Measurements from ENCODE around the gene AKAP6.
A peak's percentile ranks its signal among the peaks of the same experiment; 100 is the strongest.

The AKAP6 gene

GRCh38 chr14:32824195-32824594 is 495.1 kb downstream of the AKAP6 start:
- H3K9ac ChIP-seq (ENCODE audit: low read depth, low read length) = no peak overlapping the region
- H3K36me3 ChIP-seq (ENCODE audit: insufficient read depth, low read length) = no peaks in the 10 kb centered on the region
- H3K4me2 ChIP-seq (ENCODE audit: low read length) = no peak overlapping the region
- H3K27me3 ChIP-seq (ENCODE audit: control insufficient read depth, insufficient read depth, low read length) = no peaks in the 10 kb centered on the region
- peaks cover 17% of the 10 kb centered on the region for H3K4me1 ChIP-seq (ENCODE audit: control insufficient read depth, insufficient read depth, low read length)
- no peaks in the 10 kb centered on the region for H3K9me3 ChIP-seq (replicated peaks; ENCODE audit: low read length)
- H3K4me3 ChIP-seq (ENCODE audit: low read length) = no peak overlapping the region

- H3K36me3 ChIP-seq (ENCODE audit: insufficient read depth, low read length) = no peaks in the 10 kb centered on the region
- H3K4me2 ChIP-seq (ENCODE audit: low read length) = no peak overlapping the region
- H3K4me3 ChIP-seq (ENCODE audit: low read length) = no peak overlapping the region
- no peaks in the 10 kb centered on the region for H3K9me3 ChIP-seq (replicated peaks; ENCODE audit: low read length)
- H3K9ac ChIP-seq (ENCODE audit: low read depth, low read length) = no peak overlapping the region
- H3K27me3 ChIP-seq (ENCODE audit: control insufficient read depth, insufficient read depth, low read length) = no peaks in the 10 kb centered on the region
- peaks cover 17% of the 10 kb centered on the region for H3K4me1 ChIP-seq (ENCODE audit: control insufficient read depth, insufficient read depth, low read length)
These were observed 496.0 kb downstream of the AKAP6 start for GRCh38 chr14:32825058-32825457.

GRCh38 chr14:32826404-32827082 is 497.4 kb downstream of the AKAP6 start:
- no peak overlapping the region for H3K4me3 ChIP-seq (ENCODE audit: low read length)
- H3K4me1 ChIP-seq (ENCODE audit: control insufficient read depth, insufficient read depth, low read length) = peaks cover 16% of the 10 kb centered on the region
- H3K27me3 ChIP-seq (ENCODE audit: control insufficient read depth, insufficient read depth, low read length) = no peaks in the 10 kb centered on the region
- no peaks in the 10 kb centered on the region for H3K36me3 ChIP-seq (ENCODE audit: insufficient read depth, low read length)
- H3K9ac ChIP-seq (ENCODE audit: low read depth, low read length) = no peak overlapping the region
- peak overlapping the region; percentile 53 for H3K4me2 ChIP-seq (ENCODE audit: low read length)
- H3K9me3 ChIP-seq (replicated peaks; ENCODE audit: low read length) = no peaks in the 10 kb centered on the region

GRCh38 chr14:32827514-32827913 is 498.4 kb downstream of the AKAP6 start:
- no peak overlapping the region for H3K4me3 ChIP-seq (ENCODE audit: low read length)
- peaks cover 12% of the 10 kb centered on the region for H3K4me1 ChIP-seq (ENCODE audit: control insufficient read depth, insufficient read depth, low read length)
- H3K27me3 ChIP-seq (ENCODE audit: control insufficient read depth, insufficient read depth, low read length) = no peaks in the 10 kb centered on the region
- no peaks in the 10 kb centered on the region for H3K36me3 ChIP-seq (ENCODE audit: insufficient read depth, low read length)
- no peak overlapping the region for H3K9ac ChIP-seq (ENCODE audit: low read depth, low read length)
- no peak overlapping the region for H3K4me2 ChIP-seq (ENCODE audit: low read length)
- no peaks in the 10 kb centered on the region for H3K9me3 ChIP-seq (replicated peaks; ENCODE audit: low read length)

- Histone ChIP-seq H3K27me3 (ENCODE audit: control insufficient read depth, insufficient read depth, low read length) (no peaks in the 10 kb centered on the region), H3K36me3 (ENCODE audit: insufficient read depth, low read length) (no peaks in the 10 kb centered on the region), H3K4me3 (ENCODE audit: low read length) (no peak overlapping the region), H3K4me1 (ENCODE audit: control insufficient read depth, insufficient read depth, low read length) (no peaks in the 10 kb centered on the region), H3K4me2 (ENCODE audit: low read length) (no peak overlapping the region), H3K9me3 (replicated peaks; ENCODE audit: low read length) (no peaks in the 10 kb centered on the region), H3K9ac (ENCODE audit: low read depth, low read length) (no peak overlapping the region)
These were observed 506.8 kb downstream of the AKAP6 start for GRCh38 chr14:32835924-32836323.

- no peaks in the 10 kb centered on the region for H3K27me3 ChIP-seq (ENCODE audit: control insufficient read depth, insufficient read depth, low read length)
- H3K4me1 ChIP-seq (ENCODE audit: control insufficient read depth, insufficient read depth, low read length) = peaks cover 7% of the 10 kb centered on the region
- H3K4me2 ChIP-seq (ENCODE audit: low read length) = no peak overlapping the region
- H3K4me3 ChIP-seq (ENCODE audit: low read length) = no peak overlapping the region
- no peaks in the 10 kb centered on the region for H3K9me3 ChIP-seq (replicated peaks; ENCODE audit: low read length)
- H3K9ac ChIP-seq (ENCODE audit: low read depth, low read length) = no peak overlapping the region
- H3K36me3 ChIP-seq (ENCODE audit: insufficient read depth, low read length) = no peaks in the 10 kb centered on the region
These were observed 512.6 kb downstream of the AKAP6 start for GRCh38 chr14:32841698-32842097.

GRCh38 chr14:32846821-32847365 is 517.8 kb downstream of the AKAP6 start:
- Histone ChIP-seq H3K9me3 (replicated peaks; ENCODE audit: low read length) (no peaks in the 10 kb centered on the region), H3K9ac (ENCODE audit: low read depth, low read length) (no peak overlapping the region), H3K4me1 (ENCODE audit: control insufficient read depth, insufficient read depth, low read length) (peaks cover 8% of the 10 kb centered on the region), H3K36me3 (ENCODE audit: insufficient read depth, low read length) (no peaks in the 10 kb centered on the region), H3K4me2 (ENCODE audit: low read length) (peak overlapping the region; percentile 37), H3K27me3 (ENCODE audit: control insufficient read depth, insufficient read depth, low read length) (no peaks in the 10 kb centered on the region), H3K4me3 (ENCODE audit: low read length) (no peak overlapping the region)

GRCh38 chr14:32847867-32848266 is 518.8 kb downstream of the AKAP6 start:
- Histone ChIP-seq H3K4me2 (ENCODE audit: low read length) (no peak overlapping the region), H3K9me3 (replicated peaks; ENCODE audit: low read length) (no peaks in the 10 kb centered on the region), H3K27me3 (ENCODE audit: control insufficient read depth, insufficient read depth, low read length) (no peaks in the 10 kb centered on the region), H3K4me1 (ENCODE audit: control insufficient read depth, insufficient read depth, low read length) (peaks cover 8% of the 10 kb centered on the region), H3K9ac (ENCODE audit: low read depth, low read length) (no peak overlapping the region), H3K36me3 (ENCODE audit: insufficient read depth, low read length) (no peaks in the 10 kb centered on the region), H3K4me3 (ENCODE audit: low read length) (no peak overlapping the region)

- H3K9me3 ChIP-seq (replicated peaks; ENCODE audit: low read length) = no peaks in the 10 kb centered on the region
- no peak overlapping the region for H3K4me2 ChIP-seq (ENCODE audit: low read length)
- no peaks in the 10 kb centered on the region for H3K4me1 ChIP-seq (ENCODE audit: control insufficient read depth, insufficient read depth, low read length)
- H3K9ac ChIP-seq (ENCODE audit: low read depth, low read length) = no peak overlapping the region
- no peak overlapping the region for H3K4me3 ChIP-seq (ENCODE audit: low read length)
- H3K27me3 ChIP-seq (ENCODE audit: control insufficient read depth, insufficient read depth, low read length) = no peaks in the 10 kb centered on the region
- no peaks in the 10 kb centered on the region for H3K36me3 ChIP-seq (ENCODE audit: insufficient read depth, low read length)
These were observed 536.8 kb downstream of the AKAP6 start for GRCh38 chr14:32865827-32866376.

GRCh38 chr14:32883188-32883587 is 554.1 kb downstream of the AKAP6 start:
- no peak overlapping the region for H3K9ac ChIP-seq (ENCODE audit: low read depth, low read length)
- H3K36me3 ChIP-seq (ENCODE audit: insufficient read depth, low read length) = no peaks in the 10 kb centered on the region
- no peaks in the 10 kb centered on the region for H3K9me3 ChIP-seq (replicated peaks; ENCODE audit: low read length)
- no peaks in the 10 kb centered on the region for H3K4me1 ChIP-seq (ENCODE audit: control insufficient read depth, insufficient read depth, low read length)
- no peak overlapping the region for H3K4me3 ChIP-seq (ENCODE audit: low read length)
- H3K27me3 ChIP-seq (ENCODE audit: control insufficient read depth, insufficient read depth, low read length) = no peaks in the 10 kb centered on the region
- H3K4me2 ChIP-seq (ENCODE audit: low read length) = no peak overlapping the region
